ENCODE data around the gene SPTBN5. TPM values are rescaled to one million over a fixed set of nuclear protein-coding genes. Genes with fewer than 3 reads are reported as not detected.

Gene SPTBN5
- total RNA-seq, 2 donors from 2014 or later, result 2.0 to 2.8 TPM

DNA sequence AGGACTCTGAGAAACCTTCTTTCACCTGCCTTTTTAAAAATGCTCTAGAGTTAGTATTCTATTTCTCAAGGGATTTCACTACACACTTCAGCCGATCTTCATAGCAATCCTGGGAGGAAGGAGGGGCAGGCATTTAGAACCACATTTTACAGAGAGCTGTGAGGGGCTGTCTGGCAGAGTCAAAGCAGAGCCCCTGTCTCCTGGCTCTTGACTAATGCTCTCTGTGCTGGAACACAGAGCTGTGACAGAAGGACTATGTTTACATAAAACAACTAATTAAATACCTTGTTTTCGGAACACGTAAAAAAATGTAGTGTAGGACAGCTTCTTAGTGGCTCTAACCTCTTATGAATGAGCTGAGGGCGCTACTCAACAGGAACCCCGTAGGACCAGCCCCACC lies 7.6 kb upstream of the SPTBN5 start:
- H3K9me3 Mint-ChIP-seq, result no peaks in the 10 kb centered on the region
- H3K36me3 Mint-ChIP-seq (ENCODE audit: low read depth), result peaks cover 37% of the 10 kb centered on the region
- peaks cover 2% of the 10 kb centered on the region for H3K4me1 Mint-ChIP-seq
- 95 to 100% methylated on average over 4 to 5 of the region's 5 CpGs for WGBS, 2 experiments (ENCODE audit: insufficient coverage in 1 of 2, insufficient read length in 1 of 2)
- no peaks in the 10 kb centered on the region for H3K27me3 Mint-ChIP-seq (ENCODE audit: insufficient read depth)
- TF ChIP-seq, protein P1, sequence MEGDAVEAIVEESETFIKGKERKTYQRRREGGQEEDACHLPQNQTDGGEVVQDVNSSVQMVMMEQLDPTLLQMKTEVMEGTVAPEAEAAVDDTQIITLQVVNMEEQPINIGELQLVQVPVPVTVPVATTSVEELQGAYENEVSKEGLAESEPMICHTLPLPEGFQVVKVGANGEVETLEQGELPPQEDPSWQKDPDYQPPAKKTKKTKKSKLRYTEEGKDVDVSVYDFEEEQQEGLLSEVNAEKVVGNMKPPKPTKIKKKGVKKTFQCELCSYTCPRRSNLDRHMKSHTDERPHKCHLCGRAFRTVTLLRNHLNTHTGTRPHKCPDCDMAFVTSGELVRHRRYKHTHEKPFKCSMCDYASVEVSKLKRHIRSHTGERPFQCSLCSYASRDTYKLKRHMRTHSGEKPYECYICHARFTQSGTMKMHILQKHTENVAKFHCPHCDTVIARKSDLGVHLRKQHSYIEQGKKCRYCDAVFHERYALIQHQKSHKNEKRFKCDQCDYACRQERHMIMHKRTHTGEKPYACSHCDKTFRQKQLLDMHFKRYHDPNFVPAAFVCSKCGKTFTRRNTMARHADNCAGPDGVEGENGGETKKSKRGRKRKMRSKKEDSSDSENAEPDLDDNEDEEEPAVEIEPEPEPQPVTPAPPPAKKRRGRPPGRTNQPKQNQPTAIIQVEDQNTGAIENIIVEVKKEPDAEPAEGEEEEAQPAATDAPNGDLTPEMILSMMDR (conservative IDR thresholded peaks at IDR 0.05), result no peak
- no peak overlapping the region for H3K4me3 Mint-ChIP-seq
- peaks cover 23% of the 10 kb centered on the region for H3K36me3 ChIP-seq (ENCODE audit: control insufficient read depth, insufficient read depth, low read length)
- H3K9ac ChIP-seq (ENCODE audit: extremely low read depth, low read length, poor library complexity, severe bottlenecking), result no peak overlapping the region
- H3K27ac ChIP-seq (ENCODE audit: low read depth, low read length), result no peak overlapping the region
- no peaks in the 10 kb centered on the region for H3K27me3 ChIP-seq (ENCODE audit: control insufficient read depth, insufficient read depth, low read length, poor library complexity, severe bottlenecking)
- no peaks in the 10 kb centered on the region for H3K4me1 ChIP-seq (ENCODE audit: control insufficient read depth, insufficient read depth, low read length)
- H3K27ac Mint-ChIP-seq, result peak overlapping the region; percentile 3
- no peak overlapping the region for H3K4me3 ChIP-seq (ENCODE audit: low read length)
- no peak for DNase-seq
- peaks cover 5% of the 10 kb centered on the region for H3K9me3 ChIP-seq (ENCODE audit: control insufficient read depth, low read length)

- Mint-ChIP-seq H3K9me3 (no peaks in the 10 kb centered on the region), H3K4me3 (no peak overlapping the region), H3K36me3 (ENCODE audit: low read depth) (peaks cover 34% of the 10 kb centered on the region), H3K27me3 (ENCODE audit: insufficient read depth) (no peaks in the 10 kb centered on the region), H3K27ac (peak overlapping the region; percentile 3), H3K4me1 (peaks cover 2% of the 10 kb centered on the region)
- Histone ChIP-seq H3K27me3 (ENCODE audit: control insufficient read depth, insufficient read depth, low read length, poor library complexity, severe bottlenecking) (no peaks in the 10 kb centered on the region), H3K4me1 (ENCODE audit: control insufficient read depth, insufficient read depth, low read length) (no peaks in the 10 kb centered on the region), H3K9ac (ENCODE audit: extremely low read depth, low read length, poor library complexity, severe bottlenecking) (no peak overlapping the region), H3K36me3 (ENCODE audit: control insufficient read depth, insufficient read depth, low read length) (peaks cover 18% of the 10 kb centered on the region), H3K9me3 (ENCODE audit: control insufficient read depth, low read length) (no peaks in the 10 kb centered on the region), H3K27ac (ENCODE audit: low read depth, low read length) (no peak overlapping the region), H3K4me3 (ENCODE audit: low read length) (no peak overlapping the region)
- 94 to 96% methylated on average over 28 to 36 of the region's 36 CpGs for WGBS, 2 experiments (ENCODE audit: insufficient coverage in 1 of 2, insufficient read length in 1 of 2)
- TF ChIP-seq, protein P1 (conservative IDR thresholded peaks at IDR 0.05), result no peak
- no peak for DNase-seq
These were observed 6.9 kb upstream of the SPTBN5 start for GRCh38 chr15:41900526-41901380.

DNA sequence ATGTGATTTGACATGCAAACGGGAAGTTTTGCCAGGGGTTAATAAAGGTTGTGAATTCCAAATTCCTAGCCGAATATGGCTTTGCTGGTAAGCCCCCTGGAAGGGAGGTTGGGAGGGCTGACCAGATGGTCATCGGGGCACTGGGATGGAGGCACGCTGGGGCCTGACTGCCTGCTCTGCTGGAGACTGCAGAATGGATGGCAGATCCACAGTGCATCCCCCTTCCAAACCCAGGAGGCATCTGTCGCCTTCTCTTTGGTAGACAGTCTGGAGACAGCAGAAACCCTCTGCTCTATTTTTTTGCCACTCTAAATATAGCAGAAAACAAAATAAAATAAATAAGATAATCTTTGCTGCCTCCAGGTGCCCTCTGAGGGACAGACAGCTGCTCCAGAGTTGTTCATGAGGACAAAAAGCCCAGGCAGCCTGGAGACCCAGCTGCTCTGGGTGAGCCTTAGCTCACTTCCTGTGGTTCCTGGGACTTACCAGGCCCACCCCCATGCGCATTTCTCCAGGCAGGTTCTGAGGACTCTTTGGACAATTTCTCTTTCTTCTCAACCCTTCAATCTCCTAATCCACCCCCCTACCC lies 6.1 kb upstream of the SPTBN5 start:
- Mint-ChIP-seq H3K4me3 (no peak overlapping the region), H3K27ac (no peak overlapping the region), H3K4me1 (peaks cover 6% of the 10 kb centered on the region), H3K27me3 (ENCODE audit: insufficient read depth) (no peaks in the 10 kb centered on the region), H3K9me3 (no peaks in the 10 kb centered on the region), H3K36me3 (ENCODE audit: low read depth) (peaks cover 34% of the 10 kb centered on the region)
- Histone ChIP-seq H3K4me3 (ENCODE audit: low read length) (no peak overlapping the region), H3K27ac (ENCODE audit: low read depth, low read length) (no peak overlapping the region), H3K9me3 (ENCODE audit: control insufficient read depth, low read length) (no peaks in the 10 kb centered on the region), H3K4me1 (ENCODE audit: control insufficient read depth, insufficient read depth, low read length) (no peaks in the 10 kb centered on the region), H3K27me3 (ENCODE audit: control insufficient read depth, insufficient read depth, low read length, poor library complexity, severe bottlenecking) (no peaks in the 10 kb centered on the region), H3K9ac (ENCODE audit: extremely low read depth, low read length, poor library complexity, severe bottlenecking) (no peak overlapping the region), H3K36me3 (ENCODE audit: control insufficient read depth, insufficient read depth, low read length) (peaks cover 18% of the 10 kb centered on the region)
- 86 to 90% methylated on average over 2 to 6 of the region's 6 CpGs for WGBS, 2 experiments (ENCODE audit: insufficient coverage in 1 of 2, insufficient read length in 1 of 2)
- TF ChIP-seq, protein P1 (conservative IDR thresholded peaks at IDR 0.05), result no peak
- no peak for DNase-seq
